H1 (cell line): ENCODE results near the gene PRKACA. TPM values are rescaled to one million over a fixed set of nuclear protein-coding genes. Genes with fewer than 3 reads are reported as not detected.

Experiments
- HDAC6 ChIP-seq: IDR thresholded peaks from one replicate; pipeline ENCODE4 v1.7.1; 2012; ENCODE audit warnings: low read depth, mild to moderate bottlenecking, inconsistent platforms, low read length, moderate library complexity
- NANOG ChIP-seq: IDR thresholded peaks from 2 replicates; pipeline ENCODE4 v1.6.1; 2011; ENCODE audit warnings: low read length, low read depth, mild to moderate bottlenecking, inconsistent platforms; ENCODE audit not compliant: insufficient read depth, poor library complexity, severe bottlenecking
- polyA plus RNA-seq, 7 experiments: library from polyadenylated mRNA; depleted of rRNA in 3 of 7; stranded (reverse) in 5 of 7; unstranded in 2 of 7; fragments of >200 nt in 5 of 7; fragments of 200-250 nt in 2 of 7; gene quantifications; 1 replicate in 5 of 7; 2 replicates in 1 of 7; 4 replicates in 1 of 7; pipeline versions ENCODE4 v1.2.1 to v1.2.3, GENCODE V29; 2011 to 2013; ENCODE audit warnings: missing spikeins in 2 of 7, mixed read lengths in 2 of 7
- total RNA-seq: library from RNA; stranded (reverse); fragmentation: NEBNext Ultra II Directional; extraction: Animal tissue kit (Norgen Biotek cat#: 25700); gene quantifications from 2 replicates; pipeline ENCODE4 v1.2.1, GENCODE V29; 2021
- TF ChIP-seq, protein P1 (sequence below), 3 experiments: IDR thresholded peaks; 1 replicate in 2 of 3; 2 replicates in 1 of 3; pipeline versions ENCODE4 v1.5.1 to v1.6.1; 2011; ENCODE audit warnings: low read length in 3 of 3, mild to moderate bottlenecking in 3 of 3, inconsistent platforms in 2 of 3, low read depth in 1 of 3, moderate library complexity in 1 of 3; ENCODE audit not compliant: insufficient read depth in 1 of 3; ENCODE audit errors: control extremely low read depth in 1 of 3
- TF ChIP-seq, protein P2 (sequence below): fragments of 300-600 bp; sonication (generic); IDR thresholded peaks from 2 replicates; pipeline ENCODE4 v1.7.1; 2012; ENCODE audit warnings: low read length, moderate library complexity, mild to moderate bottlenecking, inconsistent platforms; ENCODE audit not compliant: insufficient replicate concordance

PRKACA gene
- total and polyA plus RNA-seq, 2 of the 8 experiments (the other 6 are each of a cell fraction or from before 2014, with no cell fraction given): 14.2 to 48.2 TPM

DNA sequence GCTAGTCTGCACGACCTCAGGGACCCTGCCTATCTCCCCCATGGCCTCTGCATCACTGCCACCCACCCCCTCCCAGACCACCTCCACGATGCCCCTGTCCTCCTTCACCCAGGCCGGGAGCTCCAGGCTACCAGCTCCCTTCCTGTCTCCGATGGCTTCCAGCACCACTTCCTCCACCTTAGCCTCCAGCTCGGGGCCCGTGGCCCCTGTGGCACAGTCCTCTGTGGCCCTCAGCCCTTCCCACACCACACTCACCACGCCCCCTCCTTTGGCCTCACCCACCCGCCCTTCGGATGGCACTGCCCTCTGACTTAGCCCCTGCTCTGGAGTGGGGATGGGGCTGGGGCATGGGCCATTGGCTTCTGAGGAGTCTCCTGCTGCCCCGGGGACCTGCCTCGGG is 62.8 kb downstream of the PRKACA start (continued):
- no peak for TF ChIP-seq HDAC6
- TF ChIP-seq, protein P1, sequence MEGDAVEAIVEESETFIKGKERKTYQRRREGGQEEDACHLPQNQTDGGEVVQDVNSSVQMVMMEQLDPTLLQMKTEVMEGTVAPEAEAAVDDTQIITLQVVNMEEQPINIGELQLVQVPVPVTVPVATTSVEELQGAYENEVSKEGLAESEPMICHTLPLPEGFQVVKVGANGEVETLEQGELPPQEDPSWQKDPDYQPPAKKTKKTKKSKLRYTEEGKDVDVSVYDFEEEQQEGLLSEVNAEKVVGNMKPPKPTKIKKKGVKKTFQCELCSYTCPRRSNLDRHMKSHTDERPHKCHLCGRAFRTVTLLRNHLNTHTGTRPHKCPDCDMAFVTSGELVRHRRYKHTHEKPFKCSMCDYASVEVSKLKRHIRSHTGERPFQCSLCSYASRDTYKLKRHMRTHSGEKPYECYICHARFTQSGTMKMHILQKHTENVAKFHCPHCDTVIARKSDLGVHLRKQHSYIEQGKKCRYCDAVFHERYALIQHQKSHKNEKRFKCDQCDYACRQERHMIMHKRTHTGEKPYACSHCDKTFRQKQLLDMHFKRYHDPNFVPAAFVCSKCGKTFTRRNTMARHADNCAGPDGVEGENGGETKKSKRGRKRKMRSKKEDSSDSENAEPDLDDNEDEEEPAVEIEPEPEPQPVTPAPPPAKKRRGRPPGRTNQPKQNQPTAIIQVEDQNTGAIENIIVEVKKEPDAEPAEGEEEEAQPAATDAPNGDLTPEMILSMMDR (IDR thresholded peaks at IDR 0.05; ENCODE audit: control extremely low read depth in 1 of 3, insufficient read depth in 1 of 3, low read depth in 1 of 3, low read length in 3 of 3): no peak
- TF ChIP-seq, protein P2, sequence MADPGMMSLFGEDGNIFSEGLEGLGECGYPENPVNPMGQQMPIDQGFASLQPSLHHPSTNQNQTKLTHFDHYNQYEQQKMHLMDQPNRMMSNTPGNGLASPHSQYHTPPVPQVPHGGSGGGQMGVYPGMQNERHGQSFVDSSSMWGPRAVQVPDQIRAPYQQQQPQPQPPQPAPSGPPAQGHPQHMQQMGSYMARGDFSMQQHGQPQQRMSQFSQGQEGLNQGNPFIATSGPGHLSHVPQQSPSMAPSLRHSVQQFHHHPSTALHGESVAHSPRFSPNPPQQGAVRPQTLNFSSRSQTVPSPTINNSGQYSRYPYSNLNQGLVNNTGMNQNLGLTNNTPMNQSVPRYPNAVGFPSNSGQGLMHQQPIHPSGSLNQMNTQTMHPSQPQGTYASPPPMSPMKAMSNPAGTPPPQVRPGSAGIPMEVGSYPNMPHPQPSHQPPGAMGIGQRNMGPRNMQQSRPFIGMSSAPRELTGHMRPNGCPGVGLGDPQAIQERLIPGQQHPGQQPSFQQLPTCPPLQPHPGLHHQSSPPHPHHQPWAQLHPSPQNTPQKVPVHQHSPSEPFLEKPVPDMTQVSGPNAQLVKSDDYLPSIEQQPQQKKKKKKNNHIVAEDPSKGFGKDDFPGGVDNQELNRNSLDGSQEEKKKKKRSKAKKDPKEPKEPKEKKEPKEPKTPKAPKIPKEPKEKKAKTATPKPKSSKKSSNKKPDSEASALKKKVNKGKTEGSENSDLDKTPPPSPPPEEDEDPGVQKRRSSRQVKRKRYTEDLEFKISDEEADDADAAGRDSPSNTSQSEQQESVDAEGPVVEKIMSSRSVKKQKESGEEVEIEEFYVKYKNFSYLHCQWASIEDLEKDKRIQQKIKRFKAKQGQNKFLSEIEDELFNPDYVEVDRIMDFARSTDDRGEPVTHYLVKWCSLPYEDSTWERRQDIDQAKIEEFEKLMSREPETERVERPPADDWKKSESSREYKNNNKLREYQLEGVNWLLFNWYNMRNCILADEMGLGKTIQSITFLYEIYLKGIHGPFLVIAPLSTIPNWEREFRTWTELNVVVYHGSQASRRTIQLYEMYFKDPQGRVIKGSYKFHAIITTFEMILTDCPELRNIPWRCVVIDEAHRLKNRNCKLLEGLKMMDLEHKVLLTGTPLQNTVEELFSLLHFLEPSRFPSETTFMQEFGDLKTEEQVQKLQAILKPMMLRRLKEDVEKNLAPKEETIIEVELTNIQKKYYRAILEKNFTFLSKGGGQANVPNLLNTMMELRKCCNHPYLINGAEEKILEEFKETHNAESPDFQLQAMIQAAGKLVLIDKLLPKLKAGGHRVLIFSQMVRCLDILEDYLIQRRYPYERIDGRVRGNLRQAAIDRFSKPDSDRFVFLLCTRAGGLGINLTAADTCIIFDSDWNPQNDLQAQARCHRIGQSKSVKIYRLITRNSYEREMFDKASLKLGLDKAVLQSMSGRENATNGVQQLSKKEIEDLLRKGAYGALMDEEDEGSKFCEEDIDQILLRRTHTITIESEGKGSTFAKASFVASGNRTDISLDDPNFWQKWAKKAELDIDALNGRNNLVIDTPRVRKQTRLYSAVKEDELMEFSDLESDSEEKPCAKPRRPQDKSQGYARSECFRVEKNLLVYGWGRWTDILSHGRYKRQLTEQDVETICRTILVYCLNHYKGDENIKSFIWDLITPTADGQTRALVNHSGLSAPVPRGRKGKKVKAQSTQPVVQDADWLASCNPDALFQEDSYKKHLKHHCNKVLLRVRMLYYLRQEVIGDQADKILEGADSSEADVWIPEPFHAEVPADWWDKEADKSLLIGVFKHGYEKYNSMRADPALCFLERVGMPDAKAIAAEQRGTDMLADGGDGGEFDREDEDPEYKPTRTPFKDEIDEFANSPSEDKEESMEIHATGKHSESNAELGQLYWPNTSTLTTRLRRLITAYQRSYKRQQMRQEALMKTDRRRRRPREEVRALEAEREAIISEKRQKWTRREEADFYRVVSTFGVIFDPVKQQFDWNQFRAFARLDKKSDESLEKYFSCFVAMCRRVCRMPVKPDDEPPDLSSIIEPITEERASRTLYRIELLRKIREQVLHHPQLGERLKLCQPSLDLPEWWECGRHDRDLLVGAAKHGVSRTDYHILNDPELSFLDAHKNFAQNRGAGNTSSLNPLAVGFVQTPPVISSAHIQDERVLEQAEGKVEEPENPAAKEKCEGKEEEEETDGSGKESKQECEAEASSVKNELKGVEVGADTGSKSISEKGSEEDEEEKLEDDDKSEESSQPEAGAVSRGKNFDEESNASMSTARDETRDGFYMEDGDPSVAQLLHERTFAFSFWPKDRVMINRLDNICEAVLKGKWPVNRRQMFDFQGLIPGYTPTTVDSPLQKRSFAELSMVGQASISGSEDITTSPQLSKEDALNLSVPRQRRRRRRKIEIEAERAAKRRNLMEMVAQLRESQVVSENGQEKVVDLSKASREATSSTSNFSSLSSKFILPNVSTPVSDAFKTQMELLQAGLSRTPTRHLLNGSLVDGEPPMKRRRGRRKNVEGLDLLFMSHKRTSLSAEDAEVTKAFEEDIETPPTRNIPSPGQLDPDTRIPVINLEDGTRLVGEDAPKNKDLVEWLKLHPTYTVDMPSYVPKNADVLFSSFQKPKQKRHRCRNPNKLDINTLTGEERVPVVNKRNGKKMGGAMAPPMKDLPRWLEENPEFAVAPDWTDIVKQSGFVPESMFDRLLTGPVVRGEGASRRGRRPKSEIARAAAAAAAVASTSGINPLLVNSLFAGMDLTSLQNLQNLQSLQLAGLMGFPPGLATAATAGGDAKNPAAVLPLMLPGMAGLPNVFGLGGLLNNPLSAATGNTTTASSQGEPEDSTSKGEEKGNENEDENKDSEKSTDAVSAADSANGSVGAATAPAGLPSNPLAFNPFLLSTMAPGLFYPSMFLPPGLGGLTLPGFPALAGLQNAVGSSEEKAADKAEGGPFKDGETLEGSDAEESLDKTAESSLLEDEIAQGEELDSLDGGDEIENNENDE: no peak
- no peak for TF ChIP-seq NANOG
